ENCODE measurements around the gene FOXD4L1.
"Not testable (repeated sequence)": the region's sequence is repeated elsewhere in the genome, so short reads cannot be mapped to it uniquely, and the experiment has no call there.

Gene FOXD4L1

DNA sequence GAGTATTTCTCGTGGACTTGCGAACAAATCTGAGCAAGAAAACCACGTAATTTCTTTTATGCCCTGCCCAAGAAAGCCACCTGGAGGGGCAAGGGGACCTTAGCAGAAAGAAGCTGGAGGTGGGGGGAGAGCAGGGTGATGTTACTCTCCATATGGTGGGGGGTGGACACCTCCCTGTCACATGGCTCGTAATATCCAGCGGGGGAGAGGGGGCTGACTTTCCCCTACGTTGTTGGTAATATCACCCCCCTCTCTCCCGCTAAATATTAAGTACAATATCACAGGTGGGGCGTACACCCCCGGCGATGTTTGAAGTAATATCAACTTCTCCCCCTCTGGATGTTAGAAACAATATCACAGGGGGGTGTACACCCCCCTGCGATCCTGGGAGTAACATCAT, 9.7 kb downstream of the FOXD4L1 start:
- intact Hi-C loops (cut with DNase I; ENCODE audit: low total_unique reads); H3K36me3 ChIP-seq; H3K4me3 ChIP-seq; H3K9me3 ChIP-seq; H3K27ac ChIP-seq; H3K4me1 ChIP-seq; DNase-seq: not testable (repeated sequence)
- H3K27me3 ChIP-seq = peaks cover 0 to 29% of the 10 kb centered on the region in 2 donors

GRCh38 chr2:113510913-113511312, 12.4 kb downstream of the FOXD4L1 start:
- H3K4me3 ChIP-seq; H3K36me3 ChIP-seq; H3K27ac ChIP-seq; DNase-seq; H3K4me1 ChIP-seq; intact Hi-C loops (cut with DNase I; ENCODE audit: low total_unique reads); H3K9me3 ChIP-seq: not testable (repeated sequence)
- H3K27me3 ChIP-seq = peaks cover 0 to 13% of the 10 kb centered on the region in 2 donors

DNA sequence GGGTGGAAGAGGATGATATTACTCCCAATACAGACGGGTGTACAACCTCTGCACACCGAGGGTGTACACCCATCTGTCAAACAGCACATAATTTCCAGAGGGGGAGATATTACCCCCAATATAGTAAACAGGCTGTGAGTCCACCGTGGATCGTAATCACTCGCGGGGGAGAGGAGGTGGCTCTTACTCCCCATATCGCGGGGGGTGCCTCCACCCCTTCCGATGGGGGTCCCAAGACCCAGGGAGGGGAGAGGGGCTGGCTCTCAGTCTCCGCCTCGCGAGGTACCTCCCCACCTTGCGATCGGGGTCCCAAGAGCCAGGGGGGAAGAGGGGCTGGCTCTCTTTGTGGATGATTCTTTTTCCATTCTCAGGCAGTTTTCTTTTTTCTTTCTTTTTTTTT, 13.4 kb downstream of the FOXD4L1 start:
- H3K4me1 ChIP-seq; DNase-seq; H3K9me3 ChIP-seq; intact Hi-C loops (cut with DNase I; ENCODE audit: low total_unique reads); H3K36me3 ChIP-seq; H3K4me3 ChIP-seq; H3K27ac ChIP-seq: not testable (repeated sequence)
- peaks cover 0 to 13% of the 10 kb centered on the region in 2 donors for H3K27me3 ChIP-seq

- H3K27ac ChIP-seq; H3K36me3 ChIP-seq; H3K27me3 ChIP-seq; intact Hi-C loops (cut with DNase I; ENCODE audit: low total_unique reads); H3K9me3 ChIP-seq; H3K4me1 ChIP-seq; H3K4me3 ChIP-seq; DNase-seq: not testable (repeated sequence)
These were observed 17.0 kb downstream of the FOXD4L1 start for GRCh38 chr2:113515457-113515856.

DNA sequence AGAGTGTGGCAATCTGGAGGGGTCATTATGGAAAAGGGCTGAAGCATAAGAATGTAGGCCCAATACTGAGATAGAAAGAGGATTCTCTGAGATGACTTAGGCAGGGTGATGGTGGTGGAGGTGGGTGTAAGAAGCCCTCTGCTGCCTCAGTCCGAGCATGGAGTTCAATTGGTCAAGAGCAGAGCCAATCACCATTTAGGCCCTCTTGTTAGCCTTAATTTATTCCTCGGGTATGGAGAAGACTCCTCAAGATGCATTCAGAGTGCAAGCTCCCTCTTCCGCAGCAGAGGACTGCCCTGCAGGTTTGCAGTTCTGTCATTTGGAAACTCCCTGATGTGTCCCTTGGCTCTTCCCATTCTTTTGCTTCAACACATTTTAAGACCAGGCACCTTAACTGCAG, 17.5 kb downstream of the FOXD4L1 start:
- DNase-seq; H3K4me3 ChIP-seq; H3K9me3 ChIP-seq; H3K4me1 ChIP-seq; H3K36me3 ChIP-seq; intact Hi-C loops (cut with DNase I; ENCODE audit: low total_unique reads); H3K27ac ChIP-seq; H3K27me3 ChIP-seq: not testable (repeated sequence)

DNA sequence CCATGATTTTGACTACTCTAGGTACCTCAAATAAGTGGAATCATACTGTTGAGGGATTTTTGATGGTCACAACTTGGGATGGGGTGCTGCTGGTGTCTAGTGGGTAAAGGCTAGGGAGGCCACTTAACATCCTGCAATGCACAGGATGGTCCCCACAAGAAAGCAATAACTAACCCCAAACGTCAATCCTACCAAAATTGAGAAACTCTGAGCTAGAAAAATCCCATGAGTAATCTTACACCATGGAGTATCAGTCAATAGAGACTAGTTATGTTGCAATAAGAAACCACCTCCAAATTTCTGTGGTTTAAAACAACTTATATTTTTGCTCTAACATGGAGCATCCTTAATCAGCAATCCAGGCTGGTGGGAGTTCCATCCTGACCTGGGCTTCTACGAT, 18.6 kb downstream of the FOXD4L1 start:
- H3K4me1 ChIP-seq; H3K27me3 ChIP-seq; DNase-seq; intact Hi-C loops (cut with DNase I; ENCODE audit: low total_unique reads); H3K27ac ChIP-seq; H3K36me3 ChIP-seq; H3K9me3 ChIP-seq; H3K4me3 ChIP-seq: not testable (repeated sequence)

DNA sequence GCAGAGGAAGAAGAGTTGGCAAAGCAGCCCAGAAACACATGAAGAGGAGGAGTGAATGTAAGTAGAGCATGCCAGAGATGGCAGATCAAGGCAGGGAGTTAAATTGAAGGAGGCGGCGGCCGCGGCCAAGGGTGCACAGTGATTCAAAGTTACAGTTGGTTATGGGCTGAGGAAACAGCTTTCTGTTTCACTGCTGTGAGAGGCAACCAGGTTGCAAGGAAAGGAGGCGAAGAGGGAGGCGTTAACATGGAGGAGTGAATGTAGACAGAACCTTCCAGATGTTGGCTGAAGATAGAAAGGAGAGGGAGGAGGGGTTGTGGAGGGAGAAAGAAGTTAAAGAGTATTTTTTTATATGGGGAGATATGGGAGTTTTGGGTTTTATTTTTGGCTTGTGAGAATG, 22.4 kb downstream of the FOXD4L1 start:
- H3K9me3 ChIP-seq; H3K27me3 ChIP-seq; DNase-seq; H3K4me1 ChIP-seq; H3K27ac ChIP-seq; intact Hi-C loops (cut with DNase I; ENCODE audit: low total_unique reads); H3K36me3 ChIP-seq; H3K4me3 ChIP-seq: not testable (repeated sequence)

- not testable (repeated sequence) for H3K27ac ChIP-seq, DNase-seq, H3K4me1 ChIP-seq
These were observed 23.0 kb downstream of the FOXD4L1 start for GRCh38 chr2:113521492-113521891.

GRCh38 chr2:113524986-113525385, 26.5 kb downstream of the FOXD4L1 start:
- H3K36me3 ChIP-seq; H3K27ac ChIP-seq; H3K4me3 ChIP-seq; H3K27me3 ChIP-seq; intact Hi-C loops (cut with DNase I; ENCODE audit: low total_unique reads); H3K9me3 ChIP-seq; DNase-seq; H3K4me1 ChIP-seq: not testable (repeated sequence)

More at GRCh38 chr2:113521492-113521891, 23.0 kb downstream of the FOXD4L1 start:
- H3K9me3 ChIP-seq; intact Hi-C loops (cut with DNase I; ENCODE audit: low total_unique reads); H3K27me3 ChIP-seq; H3K36me3 ChIP-seq; H3K4me3 ChIP-seq: not testable (repeated sequence)

- H3K27me3 ChIP-seq; H3K4me3 ChIP-seq; H3K4me1 ChIP-seq; intact Hi-C loops (cut with DNase I; ENCODE audit: low total_unique reads); DNase-seq; H3K27ac ChIP-seq; H3K9me3 ChIP-seq; H3K36me3 ChIP-seq: not testable (repeated sequence)
These were observed 29.0 kb downstream of the FOXD4L1 start for GRCh38 chr2:113527350-113528045.

- intact Hi-C loops (cut with DNase I; ENCODE audit: low total_unique reads); H3K4me1 ChIP-seq; DNase-seq; H3K9me3 ChIP-seq; H3K4me3 ChIP-seq; H3K27ac ChIP-seq; H3K36me3 ChIP-seq; H3K27me3 ChIP-seq: not testable (repeated sequence)
These were observed 29.7 kb downstream of the FOXD4L1 start for GRCh38 chr2:113528126-113528525.

DNA sequence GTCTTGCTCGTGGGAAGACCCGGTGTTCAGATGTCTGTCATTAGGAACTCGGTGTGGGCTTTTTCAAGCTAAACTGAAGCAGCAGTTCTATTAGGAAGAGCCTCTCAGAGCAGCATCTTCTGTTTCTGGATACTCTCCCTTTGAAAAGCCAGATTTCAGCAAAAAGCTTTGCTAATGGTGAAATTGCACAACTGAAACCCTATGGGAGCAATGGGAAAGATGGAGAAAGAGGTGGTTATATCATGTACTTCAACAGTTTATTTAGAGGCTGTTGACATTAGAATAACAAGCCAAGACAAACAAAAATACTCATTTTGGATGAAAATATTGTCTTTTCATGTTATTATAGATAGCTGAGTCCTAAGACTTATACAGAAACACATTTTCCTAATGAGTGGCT, 30.4 kb downstream of the FOXD4L1 start:
- DNase-seq; H3K27me3 ChIP-seq; H3K36me3 ChIP-seq; H3K4me1 ChIP-seq; intact Hi-C loops (cut with DNase I; ENCODE audit: low total_unique reads); H3K9me3 ChIP-seq; H3K4me3 ChIP-seq; H3K27ac ChIP-seq: not testable (repeated sequence)

DNA sequence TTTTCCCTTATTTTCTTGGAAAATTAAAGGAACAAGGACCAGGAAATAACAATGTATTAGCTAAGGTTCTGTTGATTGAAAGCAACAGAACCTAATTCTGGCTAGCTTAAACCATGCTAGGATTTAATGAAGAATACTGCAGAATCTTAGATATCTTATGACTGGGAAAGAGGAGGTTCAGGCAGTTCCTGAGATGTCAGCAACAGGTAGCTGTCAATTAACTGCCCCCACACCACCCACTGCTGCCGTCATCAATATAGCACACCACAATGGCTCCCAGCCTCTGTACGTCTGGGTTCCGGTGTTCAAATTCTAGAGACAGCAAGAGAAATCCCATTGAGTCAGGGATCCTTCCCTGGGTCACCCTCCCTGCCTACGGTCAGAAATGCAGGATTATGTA, 34.5 kb downstream of the FOXD4L1 start:
- intact Hi-C loops (cut with DNase I; ENCODE audit: low total_unique reads); DNase-seq; H3K4me3 ChIP-seq; H3K27ac ChIP-seq; H3K9me3 ChIP-seq; H3K27me3 ChIP-seq; H3K36me3 ChIP-seq; H3K4me1 ChIP-seq: not testable (repeated sequence)

- H3K9me3 ChIP-seq; H3K4me3 ChIP-seq; H3K4me1 ChIP-seq; intact Hi-C loops (cut with DNase I; ENCODE audit: low total_unique reads); H3K27ac ChIP-seq; DNase-seq; H3K36me3 ChIP-seq; H3K27me3 ChIP-seq: not testable (repeated sequence)
These were observed 38.1 kb downstream of the FOXD4L1 start for GRCh38 chr2:113536573-113536972.

DNA sequence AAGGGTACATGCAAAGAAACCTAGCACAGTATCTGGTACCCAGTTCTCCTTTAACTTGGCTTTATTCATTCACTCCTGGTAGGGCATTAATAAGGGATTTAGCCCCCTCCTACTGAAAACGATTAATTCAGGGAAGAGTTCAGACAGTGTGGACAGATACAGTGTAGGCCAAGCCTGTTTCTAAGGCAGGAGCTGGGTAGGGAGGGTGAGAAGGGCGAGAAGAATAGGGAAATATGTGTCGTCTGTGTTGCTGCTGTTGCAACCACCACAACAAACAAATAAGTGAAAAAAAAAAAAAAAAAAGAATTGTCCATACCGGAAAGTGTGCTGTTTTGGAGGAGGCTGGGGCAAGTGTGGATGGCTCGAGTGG, 42.4 kb downstream of the FOXD4L1 start:
- H3K9me3 ChIP-seq; H3K36me3 ChIP-seq; H3K27me3 ChIP-seq; H3K4me1 ChIP-seq; H3K27ac ChIP-seq; DNase-seq; intact Hi-C loops (cut with DNase I; ENCODE audit: low total_unique reads); H3K4me3 ChIP-seq: not testable (repeated sequence)

Data from tibial artery (tissue), 4 donors.